GM18507 (cell line): ENCODE measurements around the gene EFTUD2.
"Not testable (repeated sequence)": the region's sequence is repeated elsewhere in the genome, so short reads cannot be mapped to it uniquely, and the experiment has no call there.

ENCODE experiments used
- DNase-seq: peaks from one replicate; pipeline ENCODE4 v3.0.0; 2011; ENCODE audit warnings: low read depth; ENCODE audit not compliant: insufficient read length; ENCODE audit errors: extremely low spot score
- FAIRE-seq: peaks from 2 replicates; lab custom pipeline; 2011; peaks lifted over from hg19 to GRCh38; lab: Jason Lieb, UNC

EFTUD2 gene

GRCh38 chr17:44899074-44899782 is at the start of gene EFTUD2:
TSS of gene EFTUD2 (minus strand) at chr17:44899445. CDS start at chr17:44894521, 4,924 bp downstream.
- FAIRE-seq (peak; percentile 99), DNase-seq (peak; percentile 82)

GRCh38 chr17:44948315-44948795 is 49.1 kb upstream of the EFTUD2 start:
- no peak for FAIRE-seq
- no peak for DNase-seq

- peak; percentile 94 for DNase-seq
Measured at GRCh38 chr17:44947461-44948314, 48.4 kb upstream of the EFTUD2 start, which contains the start of gene KIF18B. TSS of gene KIF18B (minus strand) at chr17:44947773. CDS start at chr17:44936344, 11,429 bp downstream.

GRCh38 chr17:44945652-44946051 is 46.4 kb upstream of the EFTUD2 start:
- not testable (repeated sequence) for DNase-seq, FAIRE-seq

More at GRCh38 chr17:44947461-44948314, 48.4 kb upstream of the EFTUD2 start, which contains the start of gene KIF18B:
- FAIRE-seq, result peak; percentile 91

GRCh38 chr17:44942456-44942855 is 43.2 kb upstream of the EFTUD2 start:
- DNase-seq, result no peak
- FAIRE-seq, result no peak

GRCh38 chr17:44941712-44942331 is 42.6 kb upstream of the EFTUD2 start:
- no peak for FAIRE-seq

GRCh38 chr17:44940768-44941167 is 41.5 kb upstream of the EFTUD2 start:
- no peak for DNase-seq
- FAIRE-seq, result no peak

More at GRCh38 chr17:44941712-44942331, 42.6 kb upstream of the EFTUD2 start:
- DNase-seq, result no peak

- FAIRE-seq (no peak), DNase-seq (no peak)
Measured at GRCh38 chr17:44940317-44940716, 41.1 kb upstream of the EFTUD2 start.

GRCh38 chr17:44935116-44935515 is 35.9 kb upstream of the EFTUD2 start:
- DNase-seq (no peak), FAIRE-seq (no peak)

GRCh38 chr17:44934745-44935105 is 35.5 kb upstream of the EFTUD2 start:
- FAIRE-seq, result no peak
- no peak for DNase-seq

GRCh38 chr17:44933824-44934744 is 34.8 kb upstream of the EFTUD2 start:
- no peak for FAIRE-seq

GRCh38 chr17:44932787-44933097 is 33.5 kb upstream of the EFTUD2 start:
- FAIRE-seq, result no peak
- DNase-seq, result no peak

More at GRCh38 chr17:44933824-44934744, 34.8 kb upstream of the EFTUD2 start:
- DNase-seq, result no peak

GRCh38 chr17:44932096-44932786 is 33.0 kb upstream of the EFTUD2 start:
- FAIRE-seq, result no peak
- no peak for DNase-seq

GRCh38 chr17:44931376-44931775 is 32.1 kb upstream of the EFTUD2 start:
- DNase-seq (no peak), FAIRE-seq (no peak)

- no peak for FAIRE-seq
- DNase-seq, result no peak
Measured at GRCh38 chr17:44930667-44931066, 31.4 kb upstream of the EFTUD2 start.

- FAIRE-seq (no peak), DNase-seq (no peak)
Measured at GRCh38 chr17:44928950-44929720, 29.9 kb upstream of the EFTUD2 start.

GRCh38 chr17:44928136-44928535 is 28.9 kb upstream of the EFTUD2 start:
- FAIRE-seq, result no peak
- no peak for DNase-seq

- DNase-seq (no peak), FAIRE-seq (no peak)
Measured at GRCh38 chr17:44927696-44928095, 28.5 kb upstream of the EFTUD2 start.
